HG03460 (cell line): ENCODE measurements around the gene STEAP3.

Source experiments
- ATAC-seq: cut with Tn5 transposase; IDR thresholded peaks from one replicate; pipeline ENCODE4 v1.9.1; 2021; ENCODE audit not compliant: unreplicated experiment

STEAP3 gene

GRCh38 chr2:119225105-119225865 is 1.7 kb downstream of the STEAP3 start:
- no peak for ATAC-seq

GRCh38 chr2:119225926-119226325 is 2.3 kb downstream of the STEAP3 start:
- ATAC-seq: no peak

- no peak for ATAC-seq
These were observed 3.7 kb downstream of the STEAP3 start for GRCh38 chr2:119227346-119227745.

GRCh38 chr2:119228136-119228535 is 4.5 kb downstream of the STEAP3 start:
- no peak for ATAC-seq

DNA sequence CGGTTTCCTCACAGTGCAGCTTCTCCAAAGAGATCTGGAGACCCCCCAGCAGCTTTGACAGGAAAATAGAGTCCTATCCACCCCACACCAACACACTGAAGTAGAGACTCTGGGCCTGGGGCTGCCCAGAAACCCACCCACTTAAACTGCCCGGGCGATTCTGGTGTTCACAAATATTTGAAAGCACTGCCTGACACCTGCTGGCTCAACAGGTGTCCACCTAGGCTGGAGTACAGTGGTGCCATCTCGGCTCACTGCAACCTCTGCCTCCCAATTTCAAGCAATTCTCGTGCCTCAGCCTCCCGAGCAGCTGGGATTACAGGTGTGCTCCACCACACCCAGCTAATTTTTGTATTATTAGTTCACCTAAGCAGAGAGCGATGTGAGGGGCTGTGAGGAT is 5.3 kb downstream of the STEAP3 start:
- ATAC-seq: no peak

DNA sequence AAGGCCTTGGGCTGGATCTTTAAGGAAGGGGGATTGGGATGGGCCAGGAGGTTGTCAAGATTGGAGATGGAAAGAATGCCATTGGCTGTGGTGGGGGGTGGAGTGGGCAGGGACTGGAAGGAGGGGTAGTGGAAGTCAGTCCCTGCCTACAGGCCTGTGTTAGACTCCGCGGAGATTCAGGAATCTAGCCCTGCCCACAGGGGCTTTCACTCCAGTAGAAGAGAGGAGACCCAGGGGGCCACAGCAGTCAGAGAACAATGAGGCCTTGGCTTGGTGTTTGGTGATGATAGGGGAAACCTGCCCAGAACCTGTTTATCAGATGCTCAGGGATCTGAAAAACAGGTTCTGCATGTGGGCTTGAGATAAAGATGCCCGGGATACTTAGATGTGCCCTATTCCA is 6.1 kb downstream of the STEAP3 start:
- no peak for ATAC-seq

DNA sequence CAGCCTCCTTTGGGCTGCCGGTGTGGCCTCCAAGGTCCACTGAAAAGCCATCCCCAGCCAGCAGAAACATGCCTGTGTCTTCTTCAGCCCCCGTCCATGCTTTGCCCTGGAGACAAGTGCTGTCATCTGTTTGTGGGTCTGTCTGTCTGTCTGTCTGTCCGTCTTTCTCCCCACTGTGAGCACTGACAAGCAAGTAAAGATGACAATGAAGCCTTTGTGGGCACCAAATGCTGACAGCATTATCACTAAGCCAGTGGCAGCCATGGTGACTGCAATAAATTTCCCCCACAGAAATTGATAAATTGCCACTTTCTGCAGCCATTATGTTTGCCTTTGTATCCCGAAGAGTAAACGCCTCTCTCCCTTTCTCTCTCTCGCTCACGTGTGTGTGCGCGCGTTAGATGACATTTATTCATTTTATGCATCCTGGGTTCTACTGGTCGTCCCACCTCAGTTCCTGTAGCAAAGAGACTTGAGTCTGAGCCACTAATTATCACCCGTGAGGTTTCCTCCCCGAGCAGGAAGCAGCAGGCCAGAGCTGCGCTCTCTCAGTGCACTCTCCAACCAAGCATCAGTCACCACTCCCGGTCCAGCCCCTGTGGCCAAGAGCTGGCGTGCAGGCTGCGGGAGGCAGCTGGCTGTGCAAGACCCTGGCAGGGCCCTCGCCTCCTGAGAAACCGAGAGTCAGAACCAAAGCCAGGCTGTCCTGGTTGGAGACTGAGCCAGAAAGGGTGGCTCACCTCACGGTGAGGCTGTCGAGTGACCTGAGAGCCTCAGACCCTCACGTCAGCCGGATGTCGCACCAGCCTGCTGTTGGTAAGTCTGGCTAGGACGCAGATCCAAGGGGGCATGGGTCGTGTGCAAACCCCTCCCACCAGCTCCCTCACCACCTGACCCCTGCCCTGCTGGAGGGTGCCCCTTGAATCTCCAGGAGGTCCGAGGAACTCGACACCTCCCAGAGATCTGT is 6.9 kb downstream of the STEAP3 start:
- no peak for ATAC-seq

GRCh38 chr2:119231975-119232665 is 8.5 kb downstream of the STEAP3 start:
- ATAC-seq: peak; percentile 45

DNA sequence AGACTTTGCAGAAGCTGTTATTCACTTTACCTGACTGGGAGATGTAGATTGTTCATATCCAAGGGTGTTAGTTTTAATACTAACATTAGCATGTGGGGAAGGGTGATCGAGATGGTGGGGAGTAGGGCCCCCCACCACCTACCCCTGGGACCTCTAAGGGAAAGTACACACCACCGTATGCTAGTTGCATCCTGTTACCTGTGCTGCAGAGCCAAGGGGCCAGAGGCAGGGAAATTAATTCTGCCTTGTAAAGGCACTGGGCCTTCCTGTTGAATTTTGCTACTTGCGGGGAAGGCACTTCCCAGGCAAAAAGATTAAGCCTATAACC is 9.0 kb downstream of the STEAP3 start:
- ATAC-seq: peak; percentile 26

GRCh38 chr2:119233326-119234020 is 9.8 kb downstream of the STEAP3 start:
- ATAC-seq: no peak

DNA sequence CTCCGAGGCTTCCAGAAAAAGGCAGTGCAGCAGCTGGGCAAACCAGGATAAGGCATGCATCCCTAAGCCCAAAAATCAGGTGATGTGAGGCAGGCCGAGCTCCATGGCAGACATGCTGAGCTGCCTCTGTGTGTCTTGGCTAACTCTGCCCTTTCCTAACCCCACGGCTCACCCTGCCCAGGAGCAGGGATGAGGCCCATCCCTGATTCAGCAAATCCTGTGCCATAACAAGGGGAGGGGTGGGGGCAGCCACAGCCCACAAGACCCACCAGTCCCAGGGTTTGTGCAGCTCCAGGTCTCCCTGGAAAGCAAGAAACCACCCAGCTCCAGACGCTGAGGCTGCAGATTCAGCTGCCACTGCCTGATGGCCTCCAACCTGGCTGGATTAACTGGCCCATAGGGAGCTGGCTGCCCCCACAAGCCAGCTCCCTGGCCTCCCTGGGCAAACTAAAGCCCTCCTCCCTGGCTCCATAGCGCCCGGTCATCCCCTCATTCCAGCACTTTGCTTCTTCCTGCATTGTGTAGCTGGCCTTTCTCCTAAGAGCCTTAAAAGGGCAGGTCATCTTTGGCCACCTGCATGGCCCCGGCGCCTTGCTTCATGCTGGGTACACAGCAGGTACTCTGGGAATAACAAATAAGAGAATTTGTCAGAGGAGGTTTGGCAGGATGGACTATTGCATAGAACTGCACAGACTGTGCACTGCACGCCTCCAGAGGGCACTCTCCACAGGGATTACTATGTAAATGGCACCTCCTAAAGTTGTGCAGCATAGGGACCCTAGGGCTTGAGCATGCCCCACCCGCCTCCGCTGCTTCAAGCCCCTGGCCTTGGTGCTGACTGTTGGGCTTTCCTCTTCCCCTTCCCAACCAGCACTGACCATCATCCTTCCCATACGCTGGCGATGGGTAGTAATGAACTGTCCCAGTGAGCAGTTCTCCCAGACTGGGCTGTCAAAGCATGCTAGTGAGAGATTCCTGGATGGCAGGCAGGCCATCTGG is 10.7 kb downstream of the STEAP3 start:
- no peak for ATAC-seq

GRCh38 chr2:119236796-119237195 is 13.2 kb downstream of the STEAP3 start:
- no peak for ATAC-seq

GRCh38 chr2:119240311-119241204 is 16.9 kb downstream of the STEAP3 start:
- no peak for ATAC-seq

DNA sequence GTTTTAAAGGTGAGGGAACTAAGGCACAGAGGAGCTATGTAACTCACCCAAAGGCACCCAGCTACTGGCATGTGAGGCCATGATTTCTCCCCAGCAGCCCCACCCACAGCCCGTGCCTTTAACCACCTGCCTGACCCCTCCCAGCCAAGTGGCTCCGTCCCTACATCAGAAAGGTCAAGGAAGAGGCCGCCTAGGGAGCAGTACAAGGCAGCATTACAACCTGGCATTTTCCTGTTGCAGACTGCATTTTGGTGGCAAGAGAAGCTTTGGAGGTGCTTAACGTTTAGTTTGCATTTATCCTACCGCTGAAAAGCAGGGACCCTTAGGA is 17.5 kb downstream of the STEAP3 start:
- ATAC-seq: no peak

GRCh38 chr2:119242276-119243119 is 18.9 kb downstream of the STEAP3 start:
- no peak for ATAC-seq

GRCh38 chr2:119243621-119244020 is 20.0 kb downstream of the STEAP3 start:
- ATAC-seq: no peak

DNA sequence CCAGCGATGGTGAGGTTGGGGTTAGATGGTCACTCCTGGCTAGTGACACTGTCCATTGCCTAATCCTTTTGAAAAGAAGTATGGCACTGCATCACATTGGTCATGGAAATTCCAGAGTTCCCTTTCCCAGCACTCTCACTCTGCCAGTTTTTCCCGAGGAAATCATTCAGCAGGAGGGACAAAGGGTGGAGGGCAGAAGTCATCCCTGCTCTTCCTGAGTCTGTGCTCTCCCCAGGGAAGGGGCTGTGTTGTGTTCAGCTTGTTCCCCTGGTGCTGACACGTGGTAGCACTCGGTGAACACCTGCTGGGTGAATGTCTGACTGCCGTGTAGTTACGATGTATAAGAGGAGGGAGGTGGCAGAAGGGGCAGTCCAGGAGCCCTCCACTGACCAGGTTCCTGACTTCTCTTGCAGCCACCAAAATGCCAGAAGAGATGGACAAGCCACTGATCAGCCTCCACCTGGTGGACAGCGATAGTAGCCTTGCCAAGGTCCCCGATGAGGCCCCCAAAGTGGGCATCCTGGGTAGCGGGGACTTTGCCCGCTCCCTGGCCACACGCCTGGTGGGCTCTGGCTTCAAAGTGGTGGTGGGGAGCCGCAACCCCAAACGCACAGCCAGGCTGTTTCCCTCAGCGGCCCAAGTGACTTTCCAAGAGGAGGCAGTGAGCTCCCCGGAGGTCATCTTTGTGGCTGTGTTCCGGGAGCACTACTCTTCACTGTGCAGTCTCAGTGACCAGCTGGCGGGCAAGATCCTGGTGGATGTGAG is 21.6 kb downstream of the STEAP3 start:
- ATAC-seq: no peak
